ENCODE data around the gene ITIH3. TPM values are rescaled to one million over a fixed set of nuclear protein-coding genes. Genes with fewer than 3 reads are reported as not detected.

Gene ITIH3
- total RNA-seq, 1 experiment from 2014 or later = not detected

- H3K4me1 ChIP-seq (ENCODE audit: insufficient read depth, low read length) = no peaks in the 10 kb centered on the region
- Mint-ChIP-seq H3K4me1 (peaks cover 8 to 9% of the 10 kb centered on the region in 2 experiments), H3K36me3 (ENCODE audit: insufficient read depth in 1 of 3, low read depth in 3 of 3) (peaks cover 15 to 40% (median 31%) of the 10 kb centered on the region in 3 experiments), H3K27ac (no peak overlapping the region), H3K9me3 (no peaks in the 10 kb centered on the region; a peak in 1 of 5 replicates), H3K27me3 (ENCODE audit: low read depth) (no peaks in the 10 kb centered on the region), H3K4me3 (no peak overlapping the region)
- no peaks in the 10 kb centered on the region for H3K23me2 ChIP-seq (ENCODE audit: insufficient read length, low read depth, low read length, poor library complexity, severe bottlenecking)
- no peak overlapping the region for H2AK5ac ChIP-seq (ENCODE audit: insufficient read length, low read length)
- H4K8ac ChIP-seq (replicated peaks; ENCODE audit: insufficient read length, low read depth, low read length) = no peak overlapping the region
- H3K56ac ChIP-seq (ENCODE audit: insufficient read length, low read depth, low read length) = no peak overlapping the region
- no peak overlapping the region for H4K91ac ChIP-seq (ENCODE audit: insufficient read length, low read depth, low read length)
- no peak overlapping the region for H2AFZ ChIP-seq (ENCODE audit: low read length)
- no peak for DNase-seq
- no peaks in the 10 kb centered on the region for H3K9me3 ChIP-seq (ENCODE audit: control insufficient read depth, low read depth, low read length)
- H3T11ph ChIP-seq (ENCODE audit: low read length) = no peak overlapping the region
- no peak overlapping the region for H3K18ac ChIP-seq (ENCODE audit: insufficient read length, low read depth, low read length)
- H4K5ac ChIP-seq (ENCODE audit: insufficient read length, low read depth, low read length) = no peak overlapping the region
- H3K27me3 ChIP-seq (ENCODE audit: insufficient read depth, low read length) = no peaks in the 10 kb centered on the region
- no peak overlapping the region for H3K4ac ChIP-seq (ENCODE audit: low read depth, low read length)
- WGBS (ENCODE audit: extremely low coverage, insufficient read length, low lambda C conversion rate) = no CpG with 5 or more reads among the region's 15 CpGs
- no peak overlapping the region for H3K27ac ChIP-seq (ENCODE audit: insufficient read length, low read depth, low read length)
- no peaks in the 10 kb centered on the region for H3K79me2 ChIP-seq (ENCODE audit: insufficient read depth, low read length)
- H3K79me1 ChIP-seq (ENCODE audit: insufficient read depth, low read depth, low read length, poor library complexity, severe bottlenecking) = no peaks in the 10 kb centered on the region
- H2BK12ac ChIP-seq (ENCODE audit: insufficient read length, low read depth, low read length) = no peak overlapping the region
- no peaks in the 10 kb centered on the region for H4K20me1 ChIP-seq (ENCODE audit: control insufficient read depth, insufficient read depth, insufficient read length)
- H3K9ac ChIP-seq (ENCODE audit: extremely low read depth, insufficient read length, low read length) = no peak overlapping the region
- H2BK15ac ChIP-seq (ENCODE audit: low read depth, low read length) = no peak overlapping the region
- no peak for TF ChIP-seq CTCF (conservative IDR thresholded peaks at IDR 0.05)
- H3K14ac ChIP-seq (ENCODE audit: insufficient read depth, low read length) = no peak overlapping the region
- no peak overlapping the region for H2BK120ac ChIP-seq (ENCODE audit: low read depth, low read length, poor library complexity, severe bottlenecking)
- H2BK20ac ChIP-seq (ENCODE audit: low read depth, low read length, poor library complexity, severe bottlenecking) = no peak overlapping the region
- H3K23ac ChIP-seq (ENCODE audit: insufficient read length, low read depth, low read length) = no peak overlapping the region
- H3K4me2 ChIP-seq (ENCODE audit: insufficient read depth, insufficient read length, low read length) = no peak overlapping the region
- H2BK5ac ChIP-seq (ENCODE audit: insufficient read length, low read length) = no peak overlapping the region
These were observed 55.1 kb downstream of the ITIH3 start for GRCh38 chr3:52849656-52850055.

Data from H9 (cell line).